Sigmoid colon (tissue), 7 donors: ENCODE results near the gene SPINDOC. TPM values are rescaled to one million over a fixed set of nuclear protein-coding genes. Genes with fewer than 3 reads are reported as not detected.

Experiments
- DNase-seq: peaks from one replicate; pipeline ENCODE4 v3.0.0-alpha.2; 2019
- H3K27ac ChIP-seq, 4 donors: fragments of 200-600 bp; sonication (generic); one replicate each; pipeline ENCODE4 v1.5.1; 2016 to 2019; ENCODE audit warnings: mild to moderate bottlenecking in 1 of 4
- H3K27me3 ChIP-seq, 3 donors: fragments of 200-600 bp; sonication (generic); one replicate each; pipeline ENCODE4 v1.5.1; 2019; ENCODE audit warnings: mild to moderate bottlenecking in 1 of 3
- H3K36me3 ChIP-seq, 4 donors: fragments of 200-600 bp; sonication (generic); one replicate each; pipeline ENCODE4 v1.5.1; 2016 to 2019
- H3K4me1 ChIP-seq, 4 donors: fragments of 200-600 bp; sonication (generic); one replicate each; pipeline ENCODE4 v1.5.1; 2017 to 2019
- H3K4me3 ChIP-seq, 4 donors: fragments of 200-600 bp; sonication (generic); one replicate each; pipeline ENCODE4 v1.5.1; 2017 to 2019; ENCODE audit warnings: mild to moderate bottlenecking in 2 of 4, moderate library complexity in 1 of 4
- H3K9me3 ChIP-seq, 4 donors: fragments of 200-600 bp in 3 of 4; sonication (generic) in 3 of 4; one replicate each; pipeline versions ENCODE4 v1.5.1 to v1.6.1; 2013 to 2019
- EP300 ChIP-seq, 4 donors: sonication (generic); formaldehyde crosslinking; IDR thresholded peaks; one replicate each; pipeline ENCODE4 v1.6.1; 2017; ENCODE audit warnings: antibody characterized with exemption in 4 of 4
- POLR2A ChIP-seq, 2 donors: fragments of 450-650 bp; IDR thresholded peaks; one replicate each; pipeline ENCODE4 v1.6.1; 2016; ENCODE audit warnings: antibody characterized with exemption in 2 of 2, mild to moderate bottlenecking in 2 of 2, moderate library complexity in 2 of 2
- POLR2AphosphoS5 ChIP-seq, 4 donors: sonication (generic); formaldehyde crosslinking; IDR thresholded peaks; one replicate each; pipeline ENCODE4 v1.6.1; 2017; ENCODE audit warnings: antibody characterized with exemption in 4 of 4
- WGBS, 2 donors: extraction: QIAGEN DNeasy Blood & Tissue Kit; methylation state at CpG; one replicate each; pipeline ENCODE4 v1.1.7; 2013; 5-methylcytosine and 5-hydroxymethylcytosine counted together
- intact Hi-C: fragments of 100-400 bp; cut with DNase I; formaldehyde crosslinking; loops from one replicate; pipeline ENCODE4 v1.15.1; 2023
- polyA plus RNA-seq, 3 donors: library from polyadenylated mRNA; stranded (reverse); fragments of 200-250 nt; gene quantifications; one replicate each; pipeline ENCODE4 v1.2.3, GENCODE V29; 2013
- total RNA-seq, 4 donors: library from RNA; depleted of rRNA; stranded (reverse); fragments of >200 nt; gene quantifications; one replicate each; pipeline ENCODE4 v1.1.0, GENCODE V29; 2016
- TF ChIP-seq, protein P1 (sequence below), 4 experiments: fragments of 450-650 bp in 3 of 4; fragments of 200-600 bp in 1 of 4; IDR thresholded peaks; one replicate each; pipeline ENCODE4 v1.5.1; 2016 to 2019; ENCODE audit warnings: antibody characterized with exemption in 4 of 4, mild to moderate bottlenecking in 3 of 4, moderate library complexity in 2 of 4
- donor health status: healthy with polysubstance abuse.
- donor health status: Bipolar disorder and iron deficiency.
- donor health status: healthy.

Gene SPINDOC
- total and polyA plus RNA-seq, 7 donors = 4.6 to 15.2 (median 12.2) TPM

DNA sequence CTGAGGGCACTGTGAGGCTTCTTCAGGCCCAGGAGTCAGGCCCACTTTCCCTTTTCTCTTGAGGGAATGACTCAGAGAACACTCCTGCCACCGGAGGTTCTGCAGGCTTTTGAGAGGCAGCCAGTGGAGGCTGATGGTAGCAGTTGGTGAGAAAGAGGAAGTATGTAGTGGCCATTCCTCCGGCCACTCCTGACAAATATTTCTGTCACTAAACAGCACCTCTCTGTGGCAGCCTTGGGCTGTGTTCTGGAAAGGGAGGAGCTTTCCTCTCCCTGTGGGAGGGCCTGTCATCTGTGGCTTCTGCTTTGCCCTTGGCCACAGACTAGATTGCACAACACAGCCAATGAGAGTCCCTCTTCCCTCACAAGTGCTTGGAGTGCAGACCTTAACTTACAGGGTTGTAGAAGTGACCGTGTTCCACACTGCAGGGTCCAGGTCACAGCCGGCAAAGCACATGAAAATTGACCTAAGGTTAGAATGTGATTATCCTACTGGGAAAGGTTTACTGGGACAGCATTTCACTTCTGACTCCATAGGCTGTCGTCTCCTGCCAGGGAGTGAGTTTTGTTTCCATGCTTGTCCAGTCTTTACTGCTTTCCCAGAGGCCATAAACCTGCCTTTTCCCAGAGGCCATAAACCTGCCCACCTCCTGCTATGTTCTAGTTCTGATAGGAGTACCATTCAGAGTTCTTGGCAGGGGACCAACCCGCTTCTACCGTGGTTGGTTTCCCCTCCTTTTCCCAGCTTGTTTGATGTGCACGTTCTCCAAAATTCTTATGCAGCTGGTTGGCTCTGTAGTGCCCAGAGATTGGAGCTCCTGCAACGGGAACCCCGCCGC lies 58.9 kb downstream of the SPINDOC start:
- H3K4me1 ChIP-seq = peaks cover 0 to 84% (median 69%) of the 10 kb centered on the region in 4 donors
- peak; percentile 93 for DNase-seq
- 4 to 21% methylated on average over 11 of the region's 11 CpGs for WGBS, 2 donors
- intact Hi-C loops = loop anchor here (2.0 kb wide), 1 partner anchor 33 kb away; the partner anchor contains the start of gene MARK2
- no peaks in the 10 kb centered on the region for H3K36me3 ChIP-seq
- peak overlapping the region in 1 of 4 donors; percentile 4 for H3K4me3 ChIP-seq
- H3K27ac ChIP-seq = peak overlapping the region; percentile 50 to 78 (median 70)
- no peaks in the 10 kb centered on the region for H3K27me3 ChIP-seq
- TF ChIP-seq POLR2AphosphoS5 (IDR thresholded peaks at IDR 0.05) (peak in 3 of 4 donors; percentile 14 to 64 (median 39)), EP300 (IDR thresholded peaks at IDR 0.05) (no peak)
- TF ChIP-seq, protein P1, sequence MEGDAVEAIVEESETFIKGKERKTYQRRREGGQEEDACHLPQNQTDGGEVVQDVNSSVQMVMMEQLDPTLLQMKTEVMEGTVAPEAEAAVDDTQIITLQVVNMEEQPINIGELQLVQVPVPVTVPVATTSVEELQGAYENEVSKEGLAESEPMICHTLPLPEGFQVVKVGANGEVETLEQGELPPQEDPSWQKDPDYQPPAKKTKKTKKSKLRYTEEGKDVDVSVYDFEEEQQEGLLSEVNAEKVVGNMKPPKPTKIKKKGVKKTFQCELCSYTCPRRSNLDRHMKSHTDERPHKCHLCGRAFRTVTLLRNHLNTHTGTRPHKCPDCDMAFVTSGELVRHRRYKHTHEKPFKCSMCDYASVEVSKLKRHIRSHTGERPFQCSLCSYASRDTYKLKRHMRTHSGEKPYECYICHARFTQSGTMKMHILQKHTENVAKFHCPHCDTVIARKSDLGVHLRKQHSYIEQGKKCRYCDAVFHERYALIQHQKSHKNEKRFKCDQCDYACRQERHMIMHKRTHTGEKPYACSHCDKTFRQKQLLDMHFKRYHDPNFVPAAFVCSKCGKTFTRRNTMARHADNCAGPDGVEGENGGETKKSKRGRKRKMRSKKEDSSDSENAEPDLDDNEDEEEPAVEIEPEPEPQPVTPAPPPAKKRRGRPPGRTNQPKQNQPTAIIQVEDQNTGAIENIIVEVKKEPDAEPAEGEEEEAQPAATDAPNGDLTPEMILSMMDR (IDR thresholded peaks at IDR 0.05) = peak in 2 of 4 experiments; percentile 21 to 23
- no peaks in the 10 kb centered on the region for H3K9me3 ChIP-seq

DNA sequence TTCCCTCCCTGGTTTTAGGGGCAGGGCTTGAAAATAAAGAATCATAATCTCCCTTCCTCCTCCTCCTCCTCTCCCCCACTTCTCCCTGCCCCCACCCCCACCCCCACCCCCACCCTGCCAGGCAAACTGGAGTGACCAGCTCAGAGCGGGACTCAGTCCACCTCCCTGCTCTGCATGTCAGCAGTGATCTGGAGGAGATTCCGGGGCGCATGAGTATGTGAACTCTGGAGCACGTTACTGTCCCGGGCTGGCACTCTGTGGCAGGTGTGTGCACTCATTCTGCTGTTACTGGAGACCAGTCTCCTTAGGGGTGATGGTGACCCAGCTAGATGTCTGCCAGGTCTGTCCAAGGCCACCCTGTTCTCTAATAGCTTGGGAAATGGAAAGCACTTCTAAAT lies 59.5 kb downstream of the SPINDOC start:
- H3K36me3 ChIP-seq = no peaks in the 10 kb centered on the region

DNA sequence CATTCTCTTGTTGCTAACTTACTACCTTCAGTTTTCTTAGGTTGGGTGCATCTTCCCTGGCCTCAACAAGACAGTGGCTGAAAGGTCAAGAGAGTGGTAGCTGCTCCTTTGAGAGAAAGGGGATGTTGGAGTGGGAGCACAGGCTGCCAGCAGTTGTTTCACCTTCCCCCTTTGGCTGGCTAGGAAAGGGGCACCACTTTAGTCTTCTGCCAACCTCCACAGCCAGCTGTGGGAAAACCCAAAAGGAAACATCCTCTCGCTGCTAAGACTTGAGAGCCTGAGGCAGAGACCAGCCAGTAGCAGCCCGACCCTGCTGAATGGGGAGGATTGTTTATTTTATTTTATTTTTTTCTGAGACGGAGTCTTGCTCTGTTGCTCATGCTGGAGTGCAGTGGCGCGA lies 60.1 kb downstream of the SPINDOC start:
- H3K9me3 ChIP-seq = no peaks in the 10 kb centered on the region
- H3K4me3 ChIP-seq = no peak overlapping the region
- DNase-seq = no peak
- intact Hi-C loops = loop anchor here (2.0 kb wide), 1 partner anchor 35 kb away; the partner anchor contains the start of gene MARK2
- H3K4me1 ChIP-seq = peaks cover 0 to 89% (median 68%) of the 10 kb centered on the region in 4 donors
- H3K27me3 ChIP-seq = no peaks in the 10 kb centered on the region
- 71 to 82% methylated on average over 5 of the region's 5 CpGs for WGBS, 2 donors
- TF ChIP-seq POLR2AphosphoS5 (IDR thresholded peaks at IDR 0.05) = no peak
- no peak for TF ChIP-seq EP300 (IDR thresholded peaks at IDR 0.05)
- TF ChIP-seq, protein P1 (IDR thresholded peaks at IDR 0.05) = no peak
- no peak for TF ChIP-seq POLR2A (IDR thresholded peaks at IDR 0.05)
- peak overlapping the region; percentile 50 to 78 (median 70) for H3K27ac ChIP-seq
- H3K36me3 ChIP-seq = no peaks in the 10 kb centered on the region

More for the DNA sequence above, 59.5 kb downstream of the SPINDOC start:
- intact Hi-C loops = loop anchor here (2.0 kb wide), 1 partner anchor 34 kb away; the partner anchor contains the start of gene MARK2
- Histone ChIP-seq H3K4me1 (peaks cover 0 to 90% (median 69%) of the 10 kb centered on the region in 4 donors), H3K4me3 (no peak overlapping the region), H3K27ac (peak overlapping the region; percentile 50 to 78 (median 70)), H3K27me3 (no peaks in the 10 kb centered on the region), H3K9me3 (no peaks in the 10 kb centered on the region)
- TF ChIP-seq, protein P1 (IDR thresholded peaks at IDR 0.05) = no peak
- TF ChIP-seq POLR2A (IDR thresholded peaks at IDR 0.05) = no peak
- no peak for TF ChIP-seq POLR2AphosphoS5 (IDR thresholded peaks at IDR 0.05)
- TF ChIP-seq EP300 (IDR thresholded peaks at IDR 0.05) = no peak
- no peak for DNase-seq
- 19 to 61% methylated on average over 5 of the region's 5 CpGs for WGBS, 2 donors

DNA sequence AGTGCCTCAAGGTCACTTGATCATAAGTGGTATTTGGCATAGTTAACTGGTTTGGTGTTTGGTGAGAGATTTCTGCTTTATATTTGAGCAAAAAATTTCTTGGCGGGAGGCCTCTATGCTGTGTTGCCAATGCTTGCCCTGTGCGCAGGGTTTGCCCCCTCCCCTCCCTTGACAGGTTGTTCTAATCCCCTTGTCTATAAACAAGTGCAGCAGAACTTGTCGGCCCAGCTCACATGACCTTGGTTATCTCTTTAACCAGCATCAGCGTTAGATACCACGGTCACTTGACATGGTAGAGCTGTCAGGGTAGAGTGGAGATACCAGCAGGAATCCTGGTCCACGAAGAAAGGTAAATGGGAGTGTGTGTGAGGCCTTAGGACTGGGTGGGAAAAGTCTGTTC lies 61.3 kb downstream of the SPINDOC start:
- H3K27ac ChIP-seq = peak overlapping the region in 3 of 4 donors; percentile 16 to 78 (median 27)

More for the DNA sequence above, 61.3 kb downstream of the SPINDOC start:
- WGBS, 2 donors = 71 to 82% methylated on average over 6 of the region's 6 CpGs
- peaks cover 0 to 77% (median 57%) of the 10 kb centered on the region in 4 donors for H3K4me1 ChIP-seq
- no peak overlapping the region for H3K4me3 ChIP-seq
- no peaks in the 10 kb centered on the region for H3K36me3 ChIP-seq
- intact Hi-C loops = no loop called here
- no peaks in the 10 kb centered on the region for H3K9me3 ChIP-seq
- no peaks in the 10 kb centered on the region for H3K27me3 ChIP-seq
- TF ChIP-seq POLR2AphosphoS5 (IDR thresholded peaks at IDR 0.05) (no peak), EP300 (IDR thresholded peaks at IDR 0.05) (no peak), POLR2A (IDR thresholded peaks at IDR 0.05) (no peak)
- TF ChIP-seq, protein P1 (IDR thresholded peaks at IDR 0.05) = no peak
- DNase-seq = no peak
